A673 (cell line): ENCODE measurements around the gene SMC1A.

Experiments used
- CTCF ChIP-seq: fragments of 300-800, 200-600 bp; sonication (generic); conservative IDR thresholded peaks from 2 replicates; pipeline ENCODE4 v1.5.1; 2017; ENCODE audit warnings: low read depth, mild to moderate bottlenecking, antibody characterized with exemption, low read length, moderate library complexity, mixed read lengths
- EZH2 ChIP-seq: fragments of 200-600 bp; sonication (generic); IDR thresholded peaks from 2 replicates; pipeline ENCODE4 v1.6.1; 2017; ENCODE audit warnings: borderline replicate concordance, low read depth, mild to moderate bottlenecking, mixed read lengths, antibody characterized with exemption, low read length; ENCODE audit not compliant: poor library complexity, severe bottlenecking

GRCh38 chrX:53354669-53355068 lies 67.8 kb downstream of the SMC1A start:
- TF ChIP-seq CTCF: no peak
- no peak for TF ChIP-seq EZH2
